Measurements from ENCODE around the gene CAST.

Gene CAST

DNA sequence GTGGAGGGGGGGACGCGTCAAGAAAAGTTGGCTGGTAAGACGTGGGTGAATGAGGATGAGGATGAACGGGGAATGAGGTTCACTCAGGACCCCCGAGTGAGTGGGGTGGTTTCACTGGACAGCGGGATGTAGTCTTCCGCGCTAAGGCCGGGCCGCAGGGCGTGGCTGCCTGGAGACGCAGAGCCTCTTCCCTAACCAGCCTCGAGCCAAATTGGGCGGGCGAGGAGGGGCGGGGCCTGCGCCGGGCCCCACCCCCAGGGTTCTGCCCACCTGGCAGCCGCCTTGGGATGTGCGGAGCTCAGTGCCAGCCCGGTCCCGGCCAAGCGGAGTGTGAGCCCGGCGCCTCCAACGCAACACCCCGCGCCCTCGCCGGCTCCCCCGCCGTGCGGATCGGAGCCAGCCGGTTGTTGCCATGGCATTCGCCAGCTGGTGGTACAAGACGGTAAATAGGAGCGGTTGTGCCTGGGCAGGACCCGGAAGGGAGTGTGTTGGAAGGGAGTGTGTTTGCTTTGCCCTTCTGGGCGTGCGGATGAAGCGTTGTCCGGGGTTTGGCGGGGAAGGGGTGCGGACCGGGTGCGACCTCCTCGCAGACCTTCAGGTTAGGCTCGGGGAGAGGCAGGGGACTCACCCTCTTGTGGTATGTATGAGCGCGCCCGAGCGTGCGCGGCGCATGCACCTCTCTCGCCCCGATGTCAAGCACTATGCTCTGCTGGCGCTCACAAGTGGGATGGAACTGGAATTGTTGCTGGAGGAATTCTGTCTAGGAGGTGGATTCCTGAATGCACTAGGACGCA, 746 bp downstream of the CAST start (continued):
- TF ChIP-seq HOXC10 (CRISPR knock-in tag; IDR thresholded peaks at IDR 0.05) (no peak), ZNF48 (tag by site-specific recombination; IDR thresholded peaks at IDR 0.05) (no peak), ZNF146 (tag by site-specific recombination; IDR thresholded peaks at IDR 0.05) (no peak), ZNF776 (tag by site-specific recombination; IDR thresholded peaks at IDR 0.05; ENCODE audit: borderline replicate concordance) (no peak), ZXDB (tag by site-specific recombination; IDR thresholded peaks at IDR 0.05) (peak; percentile 71; the same call in 1 of the 2 replicates), ZNF548 (tag by site-specific recombination; IDR thresholded peaks at IDR 0.05) (no peak)

DNA sequence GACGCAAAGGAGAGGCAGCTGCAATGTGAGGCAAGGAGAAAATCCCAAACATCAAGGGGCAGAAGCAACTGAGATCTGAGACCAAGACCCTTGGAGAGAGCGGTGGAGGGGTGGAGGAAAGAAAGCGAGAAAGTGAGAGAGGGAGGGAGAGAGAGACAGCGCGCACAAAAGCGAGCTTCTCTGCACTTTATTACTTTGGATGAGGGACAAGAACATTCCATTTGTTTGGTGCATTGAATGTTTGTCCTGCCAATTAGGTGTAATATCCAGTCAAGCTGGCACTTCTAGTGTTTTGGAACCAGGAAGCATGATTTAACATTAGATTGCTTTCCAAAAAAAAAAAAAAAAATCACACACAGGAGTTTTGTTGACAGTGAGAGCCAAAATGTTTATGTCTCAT, 1.4 kb downstream of the CAST start:
- Histone ChIP-seq H3K4me3 (ENCODE audit: low read depth, low read length) (peak overlapping the region; percentile 66), H3K4me1 (ENCODE audit: control insufficient read depth, insufficient read depth, low read length) (no peaks in the 10 kb centered on the region; the same call in none of the 2 replicates), H3K9me3 (ENCODE audit: control insufficient read depth, insufficient read depth, low read depth, low read length) (no peaks in the 10 kb centered on the region), H3K36me3 (ENCODE audit: control insufficient read depth in 2 of 2, insufficient read depth in 1 of 2, low read length in 2 of 2) (no peaks in the 10 kb centered on the region), H3K27ac (ENCODE audit: extremely low read depth, low read depth, low read length) (no peak overlapping the region)
- TF ChIP-seq ZNF596 (tag by site-specific recombination; IDR thresholded peaks at IDR 0.05) (peak; percentile 68; the same call in 1 of the 2 replicates), PRDM1 (tag by site-specific recombination; IDR thresholded peaks at IDR 0.05) (peak; percentile 65), ZNF157 (tag by site-specific recombination; IDR thresholded peaks at IDR 0.05) (no peak)
- ChIA-PET CTCF (interaction anchor here (0.6 to 1.3 kb wide), 5 partner anchors 25 to 320 kb away, joined by 3 to 5 read pairs (median 4); no protein-coding TSS in a partner anchor), POLR2A (interaction anchor here (0.7 to 2.1 kb wide), 3 partner anchors 11 to 49 kb away, joined by 3 to 6 read pairs (median 3); no protein-coding TSS in a partner anchor)

DNA sequence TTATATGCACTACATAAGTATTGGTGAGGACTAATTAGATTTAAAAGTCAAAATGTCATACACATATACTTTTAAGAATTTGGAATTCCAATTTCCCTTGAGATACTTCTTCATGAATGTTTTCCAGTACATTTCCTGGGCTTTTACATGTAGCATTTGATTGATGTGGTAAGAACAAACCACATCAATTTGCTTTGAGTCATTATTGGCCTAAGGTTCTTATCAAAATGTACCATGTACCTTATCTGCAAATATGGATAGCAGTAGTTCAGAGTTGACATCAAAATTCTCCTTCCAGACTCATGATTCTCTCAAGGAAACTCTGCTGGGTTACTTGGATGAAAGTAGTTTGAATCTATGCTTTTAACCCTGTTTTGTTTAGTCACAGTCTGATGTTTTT, 2.5 kb downstream of the CAST start:
- TF ChIP-seq, protein P1, sequence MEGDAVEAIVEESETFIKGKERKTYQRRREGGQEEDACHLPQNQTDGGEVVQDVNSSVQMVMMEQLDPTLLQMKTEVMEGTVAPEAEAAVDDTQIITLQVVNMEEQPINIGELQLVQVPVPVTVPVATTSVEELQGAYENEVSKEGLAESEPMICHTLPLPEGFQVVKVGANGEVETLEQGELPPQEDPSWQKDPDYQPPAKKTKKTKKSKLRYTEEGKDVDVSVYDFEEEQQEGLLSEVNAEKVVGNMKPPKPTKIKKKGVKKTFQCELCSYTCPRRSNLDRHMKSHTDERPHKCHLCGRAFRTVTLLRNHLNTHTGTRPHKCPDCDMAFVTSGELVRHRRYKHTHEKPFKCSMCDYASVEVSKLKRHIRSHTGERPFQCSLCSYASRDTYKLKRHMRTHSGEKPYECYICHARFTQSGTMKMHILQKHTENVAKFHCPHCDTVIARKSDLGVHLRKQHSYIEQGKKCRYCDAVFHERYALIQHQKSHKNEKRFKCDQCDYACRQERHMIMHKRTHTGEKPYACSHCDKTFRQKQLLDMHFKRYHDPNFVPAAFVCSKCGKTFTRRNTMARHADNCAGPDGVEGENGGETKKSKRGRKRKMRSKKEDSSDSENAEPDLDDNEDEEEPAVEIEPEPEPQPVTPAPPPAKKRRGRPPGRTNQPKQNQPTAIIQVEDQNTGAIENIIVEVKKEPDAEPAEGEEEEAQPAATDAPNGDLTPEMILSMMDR (tag by site-specific recombination; IDR thresholded peaks at IDR 0.05) = no peak
- TF ChIP-seq ZNF843 (tag by site-specific recombination; IDR thresholded peaks at IDR 0.05) (no peak), MEIS1 (CRISPR knock-in tag; IDR thresholded peaks at IDR 0.05; ENCODE audit: borderline replicate concordance) (no peak), HOXC10 (CRISPR knock-in tag; IDR thresholded peaks at IDR 0.05) (no peak), ZNF654 (tag by site-specific recombination; IDR thresholded peaks at IDR 0.05; ENCODE audit: low read depth) (no peak), SP3 (tag by site-specific recombination; IDR thresholded peaks at IDR 0.05) (no peak)
- Histone ChIP-seq H3K4me3 (ENCODE audit: low read depth, low read length) (no peak overlapping the region), H3K36me3 (ENCODE audit: control insufficient read depth in 2 of 2, insufficient read depth in 1 of 2, low read length in 2 of 2) (no peaks in the 10 kb centered on the region), H3K4me1 (ENCODE audit: control insufficient read depth, insufficient read depth, low read length) (no peaks in the 10 kb centered on the region; the same call in none of the 2 replicates), H3K27ac (ENCODE audit: extremely low read depth, low read depth, low read length) (no peak overlapping the region), H3K9me3 (ENCODE audit: control insufficient read depth, insufficient read depth, low read depth, low read length) (no peaks in the 10 kb centered on the region)
- CTCF ChIA-PET = interaction anchor here (0.6 to 0.9 kb wide), 2 partner anchors 24 to 1971 kb away, joined by 3 to 4 read pairs; no protein-coding TSS in a partner anchor
- POLR2A ChIA-PET = no interaction called here

DNA sequence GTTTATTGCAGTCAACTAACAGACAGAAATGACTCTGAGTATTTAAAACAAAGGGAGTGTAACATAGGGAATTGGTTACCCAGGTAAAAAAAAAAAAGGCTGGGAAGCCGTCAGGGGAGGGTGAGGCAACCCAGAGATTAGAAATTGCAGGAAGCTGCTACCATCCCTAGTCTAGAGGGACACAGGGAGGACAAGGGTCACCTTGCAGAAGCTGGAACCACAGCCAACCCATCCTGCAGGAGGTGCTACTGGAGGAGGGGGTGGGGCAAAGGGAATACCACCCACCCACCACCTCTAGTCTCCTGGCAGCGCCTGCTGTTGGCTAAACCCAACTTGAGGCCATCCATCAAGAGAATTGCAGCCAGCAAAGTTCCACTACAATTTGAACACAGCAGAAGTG, 6.5 kb downstream of the CAST start:
- CTCF ChIA-PET = interaction anchor here (1.1 kb wide), 1 partner anchor 18 kb away, joined by 5 read pairs; no protein-coding TSS in a partner anchor
- H3K4me3 ChIP-seq (ENCODE audit: low read depth, low read length) = no peak overlapping the region
- H3K9me3 ChIP-seq (ENCODE audit: control insufficient read depth, insufficient read depth, low read depth, low read length) = no peaks in the 10 kb centered on the region
- POLR2A ChIA-PET = no interaction called here
- no peak overlapping the region for H3K27ac ChIP-seq (ENCODE audit: extremely low read depth, low read depth, low read length)
- H3K36me3 ChIP-seq (ENCODE audit: control insufficient read depth in 2 of 2, insufficient read depth in 1 of 2, low read length in 2 of 2) = peaks cover 0 to 5% of the 10 kb centered on the region in 2 experiments; a peak in 1 of 3 replicates
- H3K4me1 ChIP-seq (ENCODE audit: control insufficient read depth, insufficient read depth, low read length) = no peaks in the 10 kb centered on the region; the same call in 1 of the 2 replicates
- TF ChIP-seq ZFHX2 (tag by site-specific recombination; conservative IDR thresholded peaks at IDR 0.05) (0 out of 2 replicates have a peak, but pooled peaks have one; percentile 12), MEIS1 (CRISPR knock-in tag; IDR thresholded peaks at IDR 0.05; ENCODE audit: borderline replicate concordance) (no peak), OSR2 (tag by site-specific recombination; IDR thresholded peaks at IDR 0.05) (peak; percentile 18; the same call in 1 of the 2 replicates)
- TF ChIP-seq, protein P2, sequence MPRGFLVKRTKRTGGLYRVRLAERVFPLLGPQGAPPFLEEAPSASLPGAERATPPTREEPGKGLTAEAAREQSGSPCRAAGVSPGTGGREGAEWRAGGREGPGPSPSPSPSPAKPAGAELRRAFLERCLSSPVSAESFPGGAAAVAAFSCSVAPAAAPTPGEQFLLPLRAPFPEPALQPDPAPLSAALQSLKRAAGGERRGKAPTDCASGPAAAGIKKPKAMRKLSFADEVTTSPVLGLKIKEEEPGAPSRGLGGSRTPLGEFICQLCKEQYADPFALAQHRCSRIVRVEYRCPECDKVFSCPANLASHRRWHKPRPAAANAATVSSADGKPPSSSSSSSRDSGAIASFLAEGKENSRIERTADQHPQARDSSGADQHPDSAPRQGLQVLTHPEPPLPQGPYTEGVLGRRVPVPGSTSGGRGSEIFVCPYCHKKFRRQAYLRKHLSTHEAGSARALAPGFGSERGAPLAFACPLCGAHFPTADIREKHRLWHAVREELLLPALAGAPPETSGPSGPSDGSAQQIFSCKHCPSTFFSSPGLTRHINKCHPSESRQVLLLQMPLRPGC (tag by site-specific recombination; IDR thresholded peaks at IDR 0.05) = no peak
- TF ChIP-seq, protein P3, sequence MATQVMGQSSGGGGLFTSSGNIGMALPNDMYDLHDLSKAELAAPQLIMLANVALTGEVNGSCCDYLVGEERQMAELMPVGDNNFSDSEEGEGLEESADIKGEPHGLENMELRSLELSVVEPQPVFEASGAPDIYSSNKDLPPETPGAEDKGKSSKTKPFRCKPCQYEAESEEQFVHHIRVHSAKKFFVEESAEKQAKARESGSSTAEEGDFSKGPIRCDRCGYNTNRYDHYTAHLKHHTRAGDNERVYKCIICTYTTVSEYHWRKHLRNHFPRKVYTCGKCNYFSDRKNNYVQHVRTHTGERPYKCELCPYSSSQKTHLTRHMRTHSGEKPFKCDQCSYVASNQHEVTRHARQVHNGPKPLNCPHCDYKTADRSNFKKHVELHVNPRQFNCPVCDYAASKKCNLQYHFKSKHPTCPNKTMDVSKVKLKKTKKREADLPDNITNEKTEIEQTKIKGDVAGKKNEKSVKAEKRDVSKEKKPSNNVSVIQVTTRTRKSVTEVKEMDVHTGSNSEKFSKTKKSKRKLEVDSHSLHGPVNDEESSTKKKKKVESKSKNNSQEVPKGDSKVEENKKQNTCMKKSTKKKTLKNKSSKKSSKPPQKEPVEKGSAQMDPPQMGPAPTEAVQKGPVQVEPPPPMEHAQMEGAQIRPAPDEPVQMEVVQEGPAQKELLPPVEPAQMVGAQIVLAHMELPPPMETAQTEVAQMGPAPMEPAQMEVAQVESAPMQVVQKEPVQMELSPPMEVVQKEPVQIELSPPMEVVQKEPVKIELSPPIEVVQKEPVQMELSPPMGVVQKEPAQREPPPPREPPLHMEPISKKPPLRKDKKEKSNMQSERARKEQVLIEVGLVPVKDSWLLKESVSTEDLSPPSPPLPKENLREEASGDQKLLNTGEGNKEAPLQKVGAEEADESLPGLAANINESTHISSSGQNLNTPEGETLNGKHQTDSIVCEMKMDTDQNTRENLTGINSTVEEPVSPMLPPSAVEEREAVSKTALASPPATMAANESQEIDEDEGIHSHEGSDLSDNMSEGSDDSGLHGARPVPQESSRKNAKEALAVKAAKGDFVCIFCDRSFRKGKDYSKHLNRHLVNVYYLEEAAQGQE (tag by site-specific recombination; IDR thresholded peaks at IDR 0.05) = no peak

Measured in HEK293 (cell line).